Measurements from ENCODE around the gene INSR.

GRCh38 chr19:7130043-7130442 lies 164.2 kb downstream of the INSR start:
- TF ChIP-seq CTCF (IDR thresholded peaks at IDR 0.05) (no peak), NFIC (IDR thresholded peaks at IDR 0.05; ENCODE audit: borderline replicate concordance) (no peak), REST (IDR thresholded peaks at IDR 0.05; ENCODE audit: low read depth, low read length) (no peak), EP300 (IDR thresholded peaks at IDR 0.05; ENCODE audit: borderline replicate concordance in 1 of 2, low read depth in 1 of 2, low read length in 1 of 2) (no peak), USF1 (IDR thresholded peaks at IDR 0.05; ENCODE audit: borderline replicate concordance, low read depth) (no peak), ZBTB33 (IDR thresholded peaks at IDR 0.05; ENCODE audit: borderline replicate concordance, low read depth) (no peak), FOSL2 (IDR thresholded peaks at IDR 0.05; ENCODE audit: borderline replicate concordance, low read depth) (no peak), POLR2AphosphoS5 (IDR thresholded peaks at IDR 0.05; ENCODE audit: low read depth, low read length) (no peak), SIN3A (IDR thresholded peaks at IDR 0.05; ENCODE audit: borderline replicate concordance, low read depth, low read length) (no peak)
